Skeletal muscle tissue (tissue), 4 donors: Measurements from ENCODE around the gene POMZP3. TPM values are rescaled to one million over a fixed set of nuclear protein-coding genes. Genes with fewer than 3 reads are reported as not detected.
"Not testable (repeated sequence)": the region's sequence is repeated elsewhere in the genome, so short reads cannot be mapped to it uniquely, and the experiment has no call there.

Experiments used
- H3K27ac ChIP-seq: one replicate; pipeline ENCODE4 v1.7.0; 2013; ENCODE audit warnings: mild to moderate bottlenecking, low read depth, low read length, inconsistent platforms
- H3K27me3 ChIP-seq, 3 donors: one replicate each; pipeline ENCODE4 v1.7.0; 2013; ENCODE audit warnings: low read length in 3 of 3; ENCODE audit not compliant: control insufficient read depth in 3 of 3, insufficient read depth in 3 of 3
- H3K36me3 ChIP-seq, 3 donors: one replicate each; pipeline ENCODE4 v1.7.0; 2013; ENCODE audit warnings: low read length in 3 of 3; ENCODE audit not compliant: control insufficient read depth in 3 of 3, insufficient read depth in 3 of 3
- H3K4me1 ChIP-seq, 3 donors: one replicate each; pipeline ENCODE4 v1.7.0; 2013; ENCODE audit warnings: low read length in 3 of 3, mild to moderate bottlenecking in 3 of 3; ENCODE audit not compliant: control insufficient read depth in 3 of 3, insufficient read depth in 3 of 3
- H3K4me3 ChIP-seq, 3 donors: one replicate each; pipeline ENCODE4 v1.7.0; 2013; ENCODE audit warnings: low read length in 3 of 3
- H3K9ac ChIP-seq, 3 donors: one replicate each; pipeline ENCODE4 v1.7.0; 2013; ENCODE audit warnings: low read length in 3 of 3, mild to moderate bottlenecking in 3 of 3, moderate library complexity in 2 of 3, low read depth in 1 of 3
- H3K9me3 ChIP-seq, 3 donors: one replicate each; pipeline ENCODE4 v1.7.0; 2013; ENCODE audit warnings: low read length in 3 of 3; ENCODE audit not compliant: control insufficient read depth in 3 of 3
- total RNA-seq: library from RNA; depleted of rRNA; stranded (reverse); fragments of >200 nt; gene quantifications from one replicate; pipeline ENCODE4 v1.2.3, GENCODE V29; 2014
- donor health status: Osteomylitis.

The POMZP3 gene
- total RNA-seq, 1 donor from 2014 or later, result 4.2 TPM

- not testable (repeated sequence) for H3K9me3 ChIP-seq, H3K4me1 ChIP-seq, H3K4me3 ChIP-seq, H3K9ac ChIP-seq, H3K27me3 ChIP-seq, H3K36me3 ChIP-seq, H3K27ac ChIP-seq
These were observed 14.8 kb downstream of the POMZP3 start for GRCh38 chr7:76612232-76612631.

GRCh38 chr7:76609864-76610263 lies 17.2 kb downstream of the POMZP3 start:
- H3K36me3 ChIP-seq, H3K27me3 ChIP-seq, H3K4me3 ChIP-seq, H3K27ac ChIP-seq, H3K9me3 ChIP-seq, H3K4me1 ChIP-seq, H3K9ac ChIP-seq: not testable (repeated sequence)

- H3K4me1 ChIP-seq, H3K4me3 ChIP-seq, H3K36me3 ChIP-seq, H3K9me3 ChIP-seq, H3K27me3 ChIP-seq, H3K9ac ChIP-seq, H3K27ac ChIP-seq: not testable (repeated sequence)
These were observed 18.6 kb downstream of the POMZP3 start for GRCh38 chr7:76608469-76608868.

GRCh38 chr7:76606027-76606426 lies 21.1 kb downstream of the POMZP3 start:
- not testable (repeated sequence) for H3K36me3 ChIP-seq, H3K9ac ChIP-seq, H3K27ac ChIP-seq, H3K27me3 ChIP-seq, H3K9me3 ChIP-seq, H3K4me1 ChIP-seq, H3K4me3 ChIP-seq

- H3K27me3 ChIP-seq, result not testable (repeated sequence)
These were observed 26.4 kb downstream of the POMZP3 start for GRCh38 chr7:76600650-76601049.

GRCh38 chr7:76600116-76600482 lies 27.0 kb downstream of the POMZP3 start:
- not testable (repeated sequence) for H3K9ac ChIP-seq, H3K27ac ChIP-seq, H3K36me3 ChIP-seq, H3K4me1 ChIP-seq, H3K27me3 ChIP-seq, H3K4me3 ChIP-seq, H3K9me3 ChIP-seq

More at GRCh38 chr7:76600650-76601049, 26.4 kb downstream of the POMZP3 start:
- H3K4me3 ChIP-seq, H3K4me1 ChIP-seq, H3K9ac ChIP-seq, H3K9me3 ChIP-seq, H3K36me3 ChIP-seq, H3K27ac ChIP-seq: not testable (repeated sequence)

GRCh38 chr7:76598590-76599264 lies 28.4 kb downstream of the POMZP3 start:
- not testable (repeated sequence) for H3K9ac ChIP-seq, H3K36me3 ChIP-seq, H3K4me3 ChIP-seq, H3K4me1 ChIP-seq, H3K27ac ChIP-seq, H3K9me3 ChIP-seq, H3K27me3 ChIP-seq

- H3K9ac ChIP-seq, H3K27me3 ChIP-seq, H3K4me3 ChIP-seq, H3K27ac ChIP-seq, H3K36me3 ChIP-seq, H3K9me3 ChIP-seq, H3K4me1 ChIP-seq: not testable (repeated sequence)
These were observed 29.8 kb downstream of the POMZP3 start for GRCh38 chr7:76597288-76597687.

- not testable (repeated sequence) for H3K4me3 ChIP-seq, H3K9ac ChIP-seq, H3K4me1 ChIP-seq, H3K36me3 ChIP-seq, H3K9me3 ChIP-seq, H3K27ac ChIP-seq, H3K27me3 ChIP-seq
These were observed 34.4 kb downstream of the POMZP3 start for GRCh38 chr7:76592694-76593093.

GRCh38 chr7:76591602-76592304 lies 35.3 kb downstream of the POMZP3 start:
- H3K27ac ChIP-seq, H3K9ac ChIP-seq, H3K4me1 ChIP-seq, H3K27me3 ChIP-seq, H3K9me3 ChIP-seq, H3K36me3 ChIP-seq, H3K4me3 ChIP-seq: not testable (repeated sequence)
